Mesenchymal stem cell (in vitro differentiated cells and primary cell): Measurements from ENCODE around the gene ARID3B.
"Not testable (repeated sequence)": the region's sequence is repeated elsewhere in the genome, so short reads cannot be mapped to it uniquely, and the experiment has no call there.

Source experiments
- DNase-seq: peaks from one replicate; pipeline ENCODE4 v3.0.0-alpha.2; 2013
- H2AFZ ChIP-seq: one replicate; pipeline ENCODE4 v1.6.1; 2013; ENCODE audit warnings: low read depth, mild to moderate bottlenecking, control low read depth, inconsistent platforms, low read length, moderate library complexity
- H2AK5ac ChIP-seq: 2 replicates; pipeline ENCODE4 v1.6.1; 2013; ENCODE audit warnings: low read length, moderate library complexity, mild to moderate bottlenecking, inconsistent platforms; ENCODE audit not compliant: severe bottlenecking
- H2BK120ac ChIP-seq: one replicate; pipeline ENCODE4 v1.6.1; 2013; ENCODE audit warnings: low read depth, mild to moderate bottlenecking, inconsistent platforms, low read length, moderate library complexity
- H2BK12ac ChIP-seq, 2 experiments: one replicate each; pipeline ENCODE4 v1.6.1; 2013; ENCODE audit warnings: inconsistent platforms in 2 of 2, low read length in 2 of 2, mild to moderate bottlenecking in 2 of 2, moderate library complexity in 2 of 2, control low read depth in 1 of 2
- H2BK15ac ChIP-seq: one replicate; pipeline ENCODE4 v1.6.1; 2013; ENCODE audit warnings: mild to moderate bottlenecking, low read depth, inconsistent platforms; ENCODE audit not compliant: poor library complexity, severe bottlenecking
- H2BK5ac ChIP-seq: 2 replicates; pipeline ENCODE4 v1.6.1; 2013; ENCODE audit warnings: low read depth, mild to moderate bottlenecking, low read length, control low read depth, inconsistent platforms; ENCODE audit not compliant: poor library complexity, severe bottlenecking
- H3K14ac ChIP-seq, 2 experiments: one replicate each; pipeline ENCODE4 v1.6.1; 2013; ENCODE audit warnings: inconsistent platforms in 2 of 2, low read length in 2 of 2, control low read depth in 1 of 2, mild to moderate bottlenecking in 1 of 2, moderate library complexity in 1 of 2
- H3K18ac ChIP-seq, 2 experiments: one replicate each; pipeline ENCODE4 v1.6.1; 2013; ENCODE audit warnings: inconsistent platforms in 2 of 2, low read length in 2 of 2, control low read depth in 1 of 2, low read depth in 1 of 2, mild to moderate bottlenecking in 1 of 2
- H3K23ac ChIP-seq, 2 experiments: one replicate each; pipeline ENCODE4 v1.6.1; 2013; ENCODE audit warnings: inconsistent platforms in 2 of 2, low read length in 2 of 2, mild to moderate bottlenecking in 2 of 2, moderate library complexity in 2 of 2, control low read depth in 1 of 2
- H3K27ac ChIP-seq: 2 replicates; pipeline ENCODE4 v1.5.1; 2013; ENCODE audit warnings: mild to moderate bottlenecking, moderate library complexity, low read length, control low read depth, inconsistent platforms; ENCODE audit not compliant: poor library complexity, severe bottlenecking
- H3K27me3 ChIP-seq, 2 experiments: 2 replicates each; pipeline versions ENCODE4 v1.6.1 to v1.7.0; 2013; ENCODE audit warnings: low read length in 2 of 2, mild to moderate bottlenecking in 2 of 2, moderate library complexity in 2 of 2, control low read depth in 1 of 2, inconsistent platforms in 1 of 2; ENCODE audit not compliant: control insufficient read depth in 1 of 2, insufficient read depth in 1 of 2
- H3K36me3 ChIP-seq, 2 experiments: 2 replicates each; pipeline versions ENCODE4 v1.6.1 to v1.7.0; 2013; ENCODE audit warnings: low read length in 2 of 2, control low read depth in 1 of 2, inconsistent platforms in 1 of 2, low read depth in 1 of 2, mild to moderate bottlenecking in 1 of 2; ENCODE audit not compliant: insufficient read depth in 2 of 2, control insufficient read depth in 1 of 2
- H3K4ac ChIP-seq, 2 experiments: one replicate each; pipeline ENCODE4 v1.6.1; 2013; ENCODE audit warnings: inconsistent platforms in 2 of 2, low read length in 2 of 2, mild to moderate bottlenecking in 2 of 2, moderate library complexity in 2 of 2, control low read depth in 1 of 2, low read depth in 1 of 2
- H3K4me1 ChIP-seq: 2 replicates; pipeline ENCODE4 v1.6.1; 2013; ENCODE audit warnings: low read depth, low read length, control low read depth; ENCODE audit not compliant: control insufficient read depth, insufficient read depth
- H3K4me2 ChIP-seq: 2 replicates; pipeline ENCODE4 v1.6.1; 2013; ENCODE audit warnings: low read length, mild to moderate bottlenecking, inconsistent platforms; ENCODE audit not compliant: poor library complexity, severe bottlenecking
- H3K4me3 ChIP-seq, 2 experiments: 2 replicates each; pipeline versions ENCODE4 v1.5.1 to v1.7.0; 2013; ENCODE audit warnings: low read length in 2 of 2, mild to moderate bottlenecking in 2 of 2, control low read depth in 1 of 2, low read depth in 1 of 2; ENCODE audit not compliant: insufficient read depth in 1 of 2
- H3K79me1 ChIP-seq: replicated peaks from 2 replicates; pipeline ENCODE4 v1.6.1; 2013; ENCODE audit warnings: mild to moderate bottlenecking, control low read depth, low read length, inconsistent platforms; ENCODE audit not compliant: poor library complexity, severe bottlenecking
- H3K9ac ChIP-seq: 2 replicates; pipeline ENCODE4 v1.7.0; 2013; ENCODE audit warnings: mild to moderate bottlenecking, low read length, moderate library complexity
- H3K9me3 ChIP-seq: 2 replicates; pipeline ENCODE4 v1.7.0; 2013; ENCODE audit warnings: mild to moderate bottlenecking, low read length; ENCODE audit not compliant: control insufficient read depth
- H4K8ac ChIP-seq: one replicate; pipeline ENCODE4 v1.6.1; 2013; ENCODE audit warnings: inconsistent platforms, mild to moderate bottlenecking, low read length, moderate library complexity
- H4K91ac ChIP-seq: one replicate; pipeline ENCODE4 v1.6.1; 2013; ENCODE audit warnings: mild to moderate bottlenecking, low read length, inconsistent platforms
- WGBS: methylation state at CpG from one replicate; pipeline ENCODE4 v1.1.7; 2013; ENCODE audit warnings: mixed read lengths; 5-methylcytosine and 5-hydroxymethylcytosine counted together

ARID3B gene

GRCh38 chr15:74539521-74539920, 1.5 kb upstream of the ARID3B start:
- not testable (repeated sequence) for H3K4me3 ChIP-seq

GRCh38 chr15:74540161-74540760, 759 bp upstream of the ARID3B start:
- peaks cover 0 to 3% of the 10 kb centered on the region in 2 experiments for H3K36me3 ChIP-seq
- H3K79me1 ChIP-seq: peaks cover 7% of the 10 kb centered on the region
- no peak overlapping the region for H3K18ac ChIP-seq

More at GRCh38 chr15:74539521-74539920, 1.5 kb upstream of the ARID3B start:
- H3K23ac ChIP-seq, H3K4ac ChIP-seq, DNase-seq, H3K14ac ChIP-seq, H4K91ac ChIP-seq, H2BK5ac ChIP-seq, H3K4me2 ChIP-seq, H2AK5ac ChIP-seq, H3K79me1 ChIP-seq, H3K36me3 ChIP-seq, H2BK120ac ChIP-seq, H3K9ac ChIP-seq, H3K18ac ChIP-seq, H3K27ac ChIP-seq, H2AFZ ChIP-seq, H2BK12ac ChIP-seq, H3K27me3 ChIP-seq, H3K9me3 ChIP-seq, H2BK15ac ChIP-seq, H4K8ac ChIP-seq: not testable (repeated sequence)
- H3K4me1 ChIP-seq: peaks cover 12% of the 10 kb centered on the region
- WGBS: 93% methylated on average over 12 of the region's 12 CpGs

DNA sequence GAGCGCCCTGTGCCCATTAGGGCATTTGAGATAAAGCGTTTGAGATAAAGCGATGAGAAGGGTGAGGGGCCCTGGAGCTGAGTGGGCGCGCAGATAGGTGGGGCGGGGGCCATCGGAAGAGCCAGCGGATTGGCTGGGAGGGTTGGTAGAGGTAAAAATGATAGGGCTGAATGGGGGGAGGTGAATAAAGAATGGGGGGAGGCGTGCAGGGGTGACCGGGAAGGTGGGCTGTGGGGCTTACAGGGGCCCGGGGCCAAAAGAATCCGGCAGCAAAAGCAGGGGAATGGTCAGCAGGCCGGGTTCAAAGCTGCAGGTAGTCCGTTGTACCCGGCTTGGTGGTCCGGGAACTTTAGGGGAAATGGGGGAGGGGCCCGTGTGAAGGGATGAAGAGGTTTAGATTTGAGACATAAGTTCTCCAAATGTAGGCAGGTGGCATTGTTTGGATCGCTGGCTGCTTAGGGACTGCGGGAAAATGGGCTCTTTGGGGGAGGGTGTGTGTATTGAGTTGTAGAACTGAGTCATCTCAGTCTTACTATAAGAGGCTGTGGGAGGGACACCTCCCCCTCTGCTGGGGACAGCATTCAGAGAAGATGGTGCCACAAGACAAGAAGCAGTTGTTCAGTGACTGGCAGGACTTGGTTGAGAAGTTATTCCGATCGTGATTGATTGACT, 610 bp downstream of the ARID3B start:
- H2AFZ ChIP-seq: peak overlapping the region; percentile 81
- peak overlapping the region; percentile 54 for H2BK120ac ChIP-seq
- H2AK5ac ChIP-seq: no peak overlapping the region
- peak overlapping the region in 1 of 2 experiments; percentile 92 for H3K18ac ChIP-seq
- H2BK12ac ChIP-seq: no peak overlapping the region
- H3K4me3 ChIP-seq: peak overlapping the region; percentile 87 to 91
- peaks cover 7% of the 10 kb centered on the region for H3K79me1 ChIP-seq
- H3K27ac ChIP-seq: no peak overlapping the region
- H2BK15ac ChIP-seq: peak overlapping the region; percentile 12
- H2BK5ac ChIP-seq: no peak overlapping the region
- peak overlapping the region; percentile 97 for H3K4me2 ChIP-seq
- no peaks in the 10 kb centered on the region for H3K9me3 ChIP-seq
- peak; percentile 76 for DNase-seq
- peaks cover 0 to 3% of the 10 kb centered on the region in 2 experiments for H3K36me3 ChIP-seq
- peak overlapping the region in 1 of 2 experiments; percentile 67 for H3K4ac ChIP-seq
- peak overlapping the region in 1 of 2 experiments; percentile 92 for H3K23ac ChIP-seq
- H3K9ac ChIP-seq: peak overlapping the region; percentile 85
- H3K14ac ChIP-seq: peak overlapping the region in 1 of 2 experiments; percentile 55
- no peaks in the 10 kb centered on the region for H3K27me3 ChIP-seq
- H3K4me1 ChIP-seq: peaks cover 17% of the 10 kb centered on the region
- no peak overlapping the region for H4K91ac ChIP-seq
- H4K8ac ChIP-seq: peak overlapping the region; percentile 73
- under 1% methylated on average over 19 of the region's 21 CpGs for WGBS

More at GRCh38 chr15:74540161-74540760, 759 bp upstream of the ARID3B start:
- Histone ChIP-seq H3K4me1 (peaks cover 12% of the 10 kb centered on the region), H3K4me3 (peak overlapping the region; percentile 70 to 94), H2BK15ac (no peak overlapping the region), H3K9ac (peak overlapping the region; percentile 90), H3K27me3 (no peaks in the 10 kb centered on the region), H3K27ac (peak overlapping the region; percentile 35), H2BK5ac (no peak overlapping the region), H3K23ac (no peak overlapping the region), H2BK12ac (no peak overlapping the region), H4K91ac (no peak overlapping the region), H2AK5ac (no peak overlapping the region), H3K14ac (no peak overlapping the region), H3K4me2 (peak overlapping the region; percentile 85), H3K9me3 (no peaks in the 10 kb centered on the region), H4K8ac (peak overlapping the region; percentile 79), H3K4ac (peak overlapping the region in 1 of 2 experiments; percentile 15), H2AFZ (peak overlapping the region; percentile 93), H2BK120ac (no peak overlapping the region)
- peak; percentile 71 for DNase-seq
- 5% methylated on average over 17 of the region's 17 CpGs for WGBS
